GM18870 (cell line): ENCODE measurements around the gene CTDSP1.
A peak's percentile ranks its signal among the peaks of the same experiment; 100 is the strongest.

Experiments
- ATAC-seq: cut with Tn5 transposase; IDR thresholded peaks from one replicate; pipeline ENCODE4 v1.9.1; 2021; ENCODE audit warnings: moderate library complexity; ENCODE audit not compliant: unreplicated experiment

Gene CTDSP1

DNA sequence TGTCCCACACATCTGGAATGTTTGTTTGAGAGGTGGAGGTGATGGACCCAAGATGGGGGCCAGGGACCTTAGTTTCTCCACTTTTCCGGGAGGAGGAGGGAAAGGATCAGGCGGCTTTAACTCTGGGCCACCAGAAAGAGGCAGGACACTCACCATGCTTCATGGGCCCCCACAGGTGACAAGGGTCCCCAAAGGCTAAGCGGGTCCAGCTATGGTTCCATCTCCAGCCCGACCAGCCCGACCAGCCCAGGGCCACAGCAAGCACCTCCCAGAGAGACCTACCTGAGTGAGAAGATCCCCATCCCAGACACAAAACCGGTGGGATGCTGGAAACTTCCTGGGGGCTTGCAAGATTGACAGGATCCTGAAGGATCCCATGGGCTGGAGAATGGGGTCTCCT, 16.9 kb upstream of the CTDSP1 start:
- no peak for ATAC-seq

DNA sequence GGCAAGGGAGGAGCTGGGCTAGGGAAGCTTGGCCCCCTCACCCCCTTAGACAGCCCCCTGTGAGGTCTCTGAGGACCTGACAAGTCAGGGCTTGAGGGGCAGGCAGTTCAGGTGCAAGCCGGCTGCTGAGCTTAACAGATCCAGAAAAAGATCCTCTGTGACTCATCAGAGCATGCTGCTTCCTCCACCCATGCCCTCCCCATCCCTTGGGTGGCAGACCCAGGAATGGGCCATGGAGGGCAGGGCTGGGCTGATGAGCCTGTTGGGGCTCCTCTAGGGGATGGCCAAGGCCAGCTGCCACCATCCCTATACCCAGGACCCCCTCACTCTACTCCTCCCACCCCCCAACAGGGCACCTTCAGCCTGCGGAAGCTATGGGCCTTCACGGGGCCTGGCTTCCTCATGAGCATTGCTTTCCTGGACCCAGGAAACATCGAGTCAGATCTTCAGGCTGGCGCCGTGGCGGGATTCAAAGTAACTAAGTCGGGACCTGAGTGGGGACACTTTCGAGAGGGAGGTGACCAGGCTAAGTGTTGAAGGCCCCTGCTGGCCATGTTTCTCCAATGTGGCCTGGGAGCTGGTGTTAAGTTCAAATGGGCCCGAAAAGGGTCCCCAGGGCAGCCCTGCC, 15.7 kb upstream of the CTDSP1 start:
- no peak for ATAC-seq

DNA sequence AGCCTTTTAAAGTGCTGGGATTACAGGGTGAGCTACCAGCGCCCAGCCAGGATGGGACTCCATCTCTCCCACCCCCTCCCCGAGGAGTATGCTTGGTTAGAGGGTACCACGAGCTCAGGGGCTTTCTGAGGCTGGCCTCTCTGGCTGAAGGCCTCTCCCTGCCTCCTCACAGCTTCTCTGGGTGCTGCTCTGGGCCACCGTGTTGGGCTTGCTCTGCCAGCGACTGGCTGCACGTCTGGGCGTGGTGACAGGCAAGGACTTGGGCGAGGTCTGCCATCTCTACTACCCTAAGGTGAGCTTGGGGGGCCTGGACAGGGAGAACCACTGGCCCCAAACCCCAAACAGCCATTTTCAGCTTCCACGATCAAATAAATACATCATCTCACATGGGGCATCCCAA, 14.7 kb upstream of the CTDSP1 start:
- ATAC-seq: no peak

DNA sequence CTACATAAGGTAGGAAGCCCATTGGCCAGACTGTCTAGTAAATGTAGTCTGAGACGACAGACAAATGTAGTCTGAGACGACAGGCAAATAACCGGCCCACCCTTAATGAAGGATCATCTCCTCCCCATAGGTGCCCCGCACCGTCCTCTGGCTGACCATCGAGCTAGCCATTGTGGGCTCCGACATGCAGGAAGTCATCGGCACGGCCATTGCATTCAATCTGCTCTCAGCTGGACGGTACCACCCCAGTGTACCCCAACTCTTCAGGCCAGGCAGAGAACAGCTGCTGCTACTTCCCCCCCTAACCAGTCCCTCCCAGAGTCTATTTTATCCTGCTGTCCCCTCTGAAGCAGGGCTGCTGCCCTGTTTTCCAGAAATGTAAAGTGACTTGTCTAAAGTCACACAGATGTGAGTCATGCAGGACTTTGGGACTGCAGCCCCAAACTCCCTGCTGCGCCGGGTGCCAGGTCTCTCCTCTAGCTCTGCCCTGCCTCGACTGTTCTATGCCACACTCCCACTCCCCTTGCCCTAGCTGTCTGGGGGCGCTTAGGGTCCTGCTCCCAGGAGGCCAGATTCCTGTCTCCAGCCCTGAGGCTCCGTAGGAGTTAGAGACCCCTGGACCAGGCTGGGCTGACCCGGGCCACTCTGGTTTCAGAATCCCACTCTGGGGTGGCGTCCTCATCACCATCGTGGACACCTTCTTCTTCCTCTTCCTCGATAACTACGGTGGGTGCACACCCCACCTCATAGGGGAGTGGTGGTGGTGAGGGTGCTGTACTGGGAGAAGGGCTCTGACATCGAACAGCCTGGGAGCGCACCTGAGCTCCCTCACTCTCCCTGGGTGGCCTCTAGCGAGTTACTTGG, 12.9 kb upstream of the CTDSP1 start:
- ATAC-seq: no peak

DNA sequence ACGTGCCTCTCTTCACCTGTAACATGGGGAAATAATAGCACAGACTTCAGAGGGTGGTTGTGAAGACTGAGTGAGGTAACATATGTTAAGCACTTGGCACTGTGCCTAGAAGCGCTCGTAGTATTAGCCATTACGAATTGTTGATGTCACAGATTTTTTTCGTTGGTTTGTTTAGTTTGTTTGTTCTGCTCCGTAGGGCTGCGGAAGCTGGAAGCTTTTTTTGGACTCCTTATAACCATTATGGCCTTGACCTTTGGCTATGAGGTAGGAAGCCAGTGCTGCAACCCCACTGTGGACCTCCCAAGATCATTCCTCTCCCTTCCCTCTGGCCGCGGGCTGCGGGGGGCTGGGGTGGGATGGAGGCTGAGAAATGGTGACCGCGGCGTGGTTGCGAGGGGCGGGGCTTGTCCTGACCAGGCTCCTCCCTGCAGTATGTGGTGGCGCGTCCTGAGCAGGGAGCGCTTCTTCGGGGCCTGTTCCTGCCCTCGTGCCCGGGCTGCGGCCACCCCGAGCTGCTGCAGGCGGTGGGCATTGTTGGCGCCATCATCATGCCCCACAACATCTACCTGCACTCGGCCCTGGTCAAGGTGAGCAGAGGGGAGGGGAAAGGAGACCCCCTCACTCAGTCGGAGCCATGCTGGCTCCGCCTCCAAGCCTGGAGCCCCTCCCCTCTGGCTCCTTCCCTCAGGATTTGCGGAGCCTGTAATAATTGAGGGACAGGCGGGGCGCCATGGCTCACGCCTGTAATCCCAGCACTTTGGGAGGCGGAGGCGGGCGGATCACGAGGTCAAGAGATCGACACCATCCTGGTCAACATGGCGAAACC, 12.1 kb upstream of the CTDSP1 start:
- no peak for ATAC-seq

DNA sequence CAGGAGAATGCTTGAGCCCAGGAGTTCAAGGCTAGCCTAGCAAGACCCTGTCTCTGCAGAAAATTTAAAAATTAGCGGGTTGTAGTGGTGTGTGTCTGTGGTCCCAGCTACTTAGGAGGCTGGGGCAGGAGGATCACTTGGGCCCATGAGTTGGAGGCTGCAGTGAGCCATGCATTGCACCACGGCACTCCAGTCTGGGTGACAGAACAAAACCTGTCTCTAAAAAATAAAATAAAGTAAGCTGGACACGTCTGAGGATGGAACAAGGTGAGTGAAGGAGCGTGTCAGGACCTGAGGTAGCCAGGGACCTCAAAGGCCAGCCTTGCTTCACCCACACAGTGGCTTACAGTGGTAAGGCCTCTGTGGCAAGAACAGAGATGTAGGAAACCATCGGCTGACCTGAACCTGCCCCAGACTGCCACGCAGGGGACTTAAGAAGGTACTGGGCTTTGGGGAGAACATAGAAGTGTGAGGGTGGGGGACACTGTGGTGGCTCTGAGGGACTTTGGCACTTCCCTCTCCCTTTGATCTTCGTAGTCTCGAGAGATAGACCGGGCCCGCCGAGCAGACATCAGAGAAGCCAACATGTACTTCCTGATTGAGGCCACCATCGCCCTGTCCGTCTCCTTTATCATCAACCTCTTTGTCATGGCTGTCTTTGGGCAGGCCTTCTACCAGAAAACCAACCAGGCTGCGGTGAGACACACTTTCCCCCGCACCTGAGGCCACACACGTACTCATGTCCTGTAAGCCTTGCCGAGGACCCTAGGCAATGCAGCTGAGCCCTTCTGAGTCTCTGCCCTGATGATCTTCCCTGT, 10.1 kb upstream of the CTDSP1 start:
- ATAC-seq: no peak

DNA sequence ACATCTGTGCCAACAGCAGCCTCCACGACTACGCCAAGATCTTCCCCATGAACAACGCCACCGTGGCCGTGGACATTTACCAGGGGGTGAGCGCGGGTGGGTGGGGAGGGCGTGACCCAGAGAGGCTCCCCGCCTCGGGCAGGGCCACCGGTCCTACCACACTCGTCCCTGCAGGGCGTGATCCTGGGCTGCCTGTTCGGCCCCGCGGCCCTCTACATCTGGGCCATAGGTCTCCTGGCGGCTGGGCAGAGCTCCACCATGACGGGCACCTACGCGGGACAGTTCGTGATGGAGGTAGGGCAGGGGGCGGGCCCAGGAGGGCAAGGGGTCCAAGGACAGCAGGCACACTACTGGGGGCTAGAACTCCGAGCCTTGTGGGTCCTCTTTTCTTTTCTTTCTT, 8.5 kb upstream of the CTDSP1 start:
- ATAC-seq: no peak

DNA sequence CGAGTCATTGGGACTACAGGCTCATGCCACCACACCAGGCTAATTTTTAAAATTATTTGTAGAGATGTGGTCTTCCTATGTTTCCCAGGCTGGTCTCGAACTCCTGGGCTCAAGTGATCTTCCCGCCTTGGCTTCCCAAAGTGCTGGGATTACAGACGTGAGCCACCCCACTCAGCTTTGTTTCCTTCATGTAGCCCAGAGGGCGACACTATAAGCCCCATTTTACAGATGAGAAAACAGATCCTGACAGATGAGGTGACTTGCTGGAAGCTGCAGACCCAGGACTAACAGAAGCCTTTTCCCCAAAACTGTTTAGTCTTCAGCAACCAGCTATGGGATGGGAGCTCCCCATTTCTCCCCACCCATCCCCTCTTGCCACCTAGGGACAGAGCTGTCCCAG, 7.2 kb upstream of the CTDSP1 start:
- ATAC-seq: no peak

DNA sequence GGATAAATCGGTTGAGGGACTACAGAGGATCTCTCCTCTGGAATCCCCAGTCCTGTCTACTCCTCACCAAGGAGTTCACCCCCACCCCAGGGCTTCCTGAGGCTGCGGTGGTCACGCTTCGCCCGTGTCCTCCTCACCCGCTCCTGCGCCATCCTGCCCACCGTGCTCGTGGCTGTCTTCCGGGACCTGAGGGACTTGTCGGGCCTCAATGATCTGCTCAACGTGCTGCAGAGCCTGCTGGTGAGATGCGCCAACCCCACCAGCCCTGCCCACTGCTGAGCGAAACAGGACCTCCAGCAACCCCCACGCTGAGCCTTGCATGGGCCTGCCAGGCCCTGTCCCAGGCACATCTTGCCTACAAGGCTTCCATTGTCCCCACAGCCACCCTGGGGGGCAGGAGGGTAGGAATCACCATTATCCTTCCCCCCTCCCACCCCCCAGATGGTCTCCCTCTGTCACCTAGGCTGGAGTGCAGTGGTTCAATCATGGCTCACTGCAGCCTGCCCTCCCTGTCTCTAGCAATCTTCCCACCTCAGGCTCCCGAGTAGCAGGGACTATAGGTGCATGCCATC, 6.7 kb upstream of the CTDSP1 start:
- no peak for ATAC-seq

DNA sequence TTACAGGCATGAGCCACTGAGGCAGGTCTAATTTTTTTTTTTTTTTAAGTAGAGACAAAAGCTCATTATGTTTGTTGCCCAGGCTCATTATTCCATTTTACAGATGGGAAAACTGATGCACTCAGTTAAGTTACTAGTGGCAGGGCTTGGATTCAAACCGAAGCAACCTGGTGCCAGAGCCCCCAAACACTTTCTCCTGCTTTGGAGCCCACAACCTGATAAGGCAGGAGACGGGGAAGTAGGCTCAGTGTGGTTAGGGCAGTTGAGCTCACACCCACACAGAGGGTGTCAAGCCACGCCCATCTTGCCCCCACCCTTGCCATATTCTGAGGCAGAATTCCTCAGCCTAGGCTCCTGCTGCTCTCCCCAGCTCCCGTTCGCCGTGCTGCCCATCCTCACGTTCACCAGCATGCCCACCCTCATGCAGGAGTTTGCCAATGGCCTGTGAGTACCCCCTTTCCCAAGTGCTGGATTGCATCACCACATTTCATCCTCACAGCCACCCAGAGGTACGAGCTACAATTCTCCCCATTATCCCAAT, 5.8 kb upstream of the CTDSP1 start:
- ATAC-seq: no peak

DNA sequence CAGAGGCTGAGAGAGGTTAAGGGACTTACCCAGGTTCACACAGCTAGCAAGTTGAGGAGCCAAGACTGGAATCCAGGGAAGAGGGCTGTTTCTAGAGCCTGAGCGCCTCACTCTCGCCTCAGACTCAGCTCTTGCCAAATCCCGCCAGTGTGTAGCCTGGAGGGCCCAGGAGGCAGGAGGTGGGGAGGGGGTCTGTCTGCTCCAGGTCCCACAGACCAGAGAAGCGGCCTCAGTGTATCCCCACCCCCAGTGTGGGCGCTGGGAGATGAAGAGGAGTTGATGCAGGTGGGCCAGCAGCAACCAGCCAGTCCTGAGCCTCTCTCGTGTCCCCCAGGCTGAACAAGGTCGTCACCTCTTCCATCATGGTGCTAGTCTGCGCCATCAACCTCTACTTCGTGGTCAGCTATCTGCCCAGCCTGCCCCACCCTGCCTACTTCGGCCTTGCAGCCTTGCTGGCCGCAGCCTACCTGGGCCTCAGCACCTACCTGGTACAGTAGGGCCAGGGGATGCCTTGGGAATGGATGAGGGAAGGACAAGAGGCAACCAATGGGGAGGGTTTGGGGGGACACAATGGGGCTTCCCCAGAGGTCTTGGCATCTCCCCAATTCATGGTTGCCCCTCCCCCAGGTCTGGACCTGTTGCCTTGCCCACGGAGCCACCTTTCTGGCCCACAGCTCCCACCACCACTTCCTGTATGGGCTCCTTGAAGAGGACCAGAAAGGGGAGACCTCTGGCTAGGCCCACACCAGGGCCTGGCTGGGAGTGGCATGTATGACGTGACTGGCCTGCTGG, 5.2 kb upstream of the CTDSP1 start:
- ATAC-seq: no peak

DNA sequence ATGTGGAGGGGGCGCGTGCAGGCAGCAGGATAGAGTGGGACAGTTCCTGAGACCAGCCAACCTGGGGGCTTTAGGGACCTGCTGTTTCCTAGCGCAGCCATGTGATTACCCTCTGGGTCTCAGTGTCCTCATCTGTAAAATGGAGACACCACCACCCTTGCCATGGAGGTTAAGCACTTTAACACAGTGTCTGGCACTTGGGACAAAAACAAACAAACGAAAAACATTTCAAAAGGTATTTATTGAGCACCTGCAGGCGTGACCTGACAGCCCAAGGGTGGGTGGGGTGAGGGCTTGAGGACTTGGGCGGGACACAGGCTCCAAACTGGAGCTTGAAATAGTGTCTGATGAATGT, 4.6 kb upstream of the CTDSP1 start:
- no peak for ATAC-seq

DNA sequence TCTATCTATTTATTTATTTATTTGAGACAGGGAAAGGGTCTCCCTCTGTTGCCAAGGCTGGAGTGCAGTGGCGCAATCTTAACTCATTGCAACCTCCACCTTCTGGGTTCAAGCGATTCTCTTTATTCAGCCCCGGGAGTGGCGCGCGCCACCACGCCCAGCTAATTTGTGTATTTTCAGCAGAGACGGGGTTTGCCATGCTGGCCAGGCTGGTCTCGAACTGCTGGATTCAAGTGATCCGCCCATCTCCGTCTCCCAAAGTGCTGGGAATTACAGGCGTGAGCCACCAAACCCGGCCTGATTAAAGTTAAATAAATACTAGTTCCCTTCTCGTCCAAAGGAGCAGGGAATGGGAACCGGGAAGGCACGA, 4.2 kb upstream of the CTDSP1 start:
- no peak for ATAC-seq

DNA sequence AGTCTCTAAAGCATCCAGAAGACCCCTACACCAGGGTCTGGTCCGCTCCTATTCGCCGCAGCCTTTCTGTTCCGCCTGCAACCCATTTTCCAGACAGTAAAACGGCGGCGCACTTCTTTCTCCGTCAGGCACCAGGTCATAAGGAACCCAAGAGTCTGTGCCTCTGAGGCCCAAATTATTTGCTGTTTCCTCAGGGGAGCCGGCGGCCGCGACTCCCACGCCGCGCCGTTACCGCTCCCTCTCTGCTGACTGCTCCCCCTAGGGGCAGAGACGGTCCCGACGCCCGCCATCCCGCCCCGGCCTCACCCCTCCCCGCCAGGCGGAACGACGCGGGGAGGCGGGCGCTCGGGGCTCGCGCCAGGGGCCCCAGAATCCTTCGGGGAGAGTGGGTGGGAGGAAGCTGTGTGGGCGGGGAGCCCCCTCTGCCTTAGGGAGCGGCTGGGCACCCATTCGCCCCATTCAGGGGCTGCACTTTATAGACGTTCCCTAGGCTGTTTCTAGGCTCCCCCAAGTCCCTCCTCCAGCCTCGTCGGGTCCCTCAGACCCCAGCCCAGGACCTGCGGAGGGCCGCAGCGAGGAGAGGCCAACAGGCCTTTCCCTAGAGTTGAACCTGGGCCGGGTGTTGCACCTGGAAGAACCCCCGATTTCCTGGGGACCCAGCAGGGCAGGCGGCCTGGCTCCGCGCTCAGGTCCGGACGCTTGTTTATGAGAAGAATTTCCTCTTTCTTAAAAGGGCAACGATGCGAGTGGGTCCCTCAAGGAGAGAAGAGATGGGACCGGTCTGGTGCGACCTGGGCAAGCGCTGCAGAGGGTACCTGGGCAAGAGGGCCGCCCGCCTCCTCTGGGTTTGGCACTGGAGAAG, 3.6 kb upstream of the CTDSP1 start:
- ATAC-seq: peak; percentile 34

DNA sequence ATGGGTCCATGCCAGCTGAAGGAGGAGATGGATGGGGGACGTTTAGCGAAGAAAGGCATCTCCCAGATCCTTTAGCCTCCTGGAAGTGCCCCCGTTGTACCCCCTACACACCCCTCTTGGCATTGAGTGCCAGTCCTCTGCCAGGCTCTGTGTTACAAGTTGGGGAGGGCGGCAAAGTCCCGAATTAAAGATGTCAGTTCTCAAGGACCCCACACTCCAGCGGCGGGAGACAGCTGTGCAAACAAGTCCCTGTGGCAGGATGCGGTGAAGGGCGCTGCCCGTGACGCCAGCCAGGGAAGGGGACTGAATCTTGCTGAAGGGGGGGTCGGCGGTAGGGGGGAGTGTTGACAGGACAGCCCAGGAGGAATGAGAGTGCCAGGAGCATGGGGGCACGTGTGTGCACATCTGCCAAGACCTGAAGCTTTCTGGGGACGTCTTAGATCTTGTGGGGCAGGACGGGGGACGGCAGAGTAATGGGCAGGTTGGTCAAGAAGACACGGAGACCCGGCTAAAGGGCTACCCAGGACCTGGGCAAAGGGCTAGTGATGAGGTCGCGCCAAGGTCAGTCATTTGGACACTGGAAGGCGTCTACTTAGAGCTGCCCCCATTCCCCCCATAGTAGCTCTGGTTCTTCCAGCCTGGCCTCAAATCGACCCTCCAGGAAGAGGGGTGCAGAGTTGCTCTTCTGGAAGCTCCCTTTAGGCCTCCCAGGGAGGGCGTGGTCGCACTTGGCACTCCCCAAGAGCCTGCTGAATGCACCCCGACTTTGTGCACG, 2.8 kb upstream of the CTDSP1 start:
- ATAC-seq: no peak

DNA sequence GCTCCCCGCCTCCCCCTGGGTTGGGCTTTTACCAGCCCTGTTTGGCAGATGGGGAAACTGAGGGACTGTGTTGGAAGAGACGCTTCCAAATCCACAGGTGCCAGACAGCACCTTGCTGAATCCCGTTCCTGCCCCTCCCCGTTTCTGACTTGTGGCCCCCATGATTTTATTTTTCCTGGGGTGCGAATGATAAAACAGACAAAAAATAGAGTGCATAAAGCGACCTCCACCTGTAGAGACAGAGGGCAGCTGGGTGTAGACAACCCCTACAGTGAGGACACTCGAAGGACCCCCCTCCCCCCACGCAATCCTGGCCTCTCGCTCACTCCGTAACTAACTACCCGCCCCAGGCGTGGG, 2.2 kb upstream of the CTDSP1 start:
- ATAC-seq: no peak

DNA sequence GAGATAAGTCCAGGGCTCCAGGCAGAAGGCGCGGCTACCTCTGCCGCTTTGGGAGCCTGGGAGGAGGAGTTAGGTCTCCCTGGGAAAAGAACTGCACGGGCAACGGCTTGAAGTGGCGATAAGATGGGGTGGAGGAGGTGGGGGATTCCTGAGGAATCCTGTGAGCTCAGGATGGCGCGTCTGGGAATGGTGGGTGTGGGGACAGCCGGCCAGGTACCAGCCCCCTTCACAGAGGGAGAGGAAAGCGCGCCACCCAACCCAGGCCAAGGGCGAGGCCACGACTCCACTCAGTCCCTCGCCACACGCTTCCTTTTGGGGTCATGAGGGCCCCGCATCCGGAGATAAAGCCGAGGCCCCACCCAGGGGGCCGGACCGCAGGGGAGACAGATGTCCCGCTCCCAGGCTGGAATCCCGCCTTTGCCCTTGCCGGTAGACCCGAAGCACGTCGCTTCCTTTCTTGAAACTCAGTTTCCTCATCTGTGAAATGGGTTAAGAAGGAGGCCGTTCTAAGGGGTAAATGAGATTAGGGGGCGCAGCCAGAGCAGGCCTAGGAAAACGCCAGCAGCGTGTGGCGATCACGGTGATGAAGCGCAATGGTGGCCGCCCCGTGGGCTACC, 1.7 kb upstream of the CTDSP1 start:
- no peak for ATAC-seq
